DOHH2 (cell line): Measurements from ENCODE around the gene DAPK2.

Source experiments
- CTCF ChIP-seq: fragments of 200-600 bp; sonication (generic); IDR thresholded peaks from one replicate; pipeline ENCODE4 v1.5.1; 2014; ENCODE audit warnings: antibody characterized with exemption, mild to moderate bottlenecking, low read depth, low read length; ENCODE audit not compliant: poor library complexity, severe bottlenecking
- EZH2phosphoT487 ChIP-seq: fragments of 200-600 bp; sonication (generic); IDR thresholded peaks from 2 replicates; pipeline ENCODE4 v1.6.1; 2017; ENCODE audit warnings: borderline replicate concordance, mild to moderate bottlenecking, antibody characterized with exemption, low read length, moderate library complexity, mixed read lengths

GRCh38 chr15:63922916-63923315, 123.4 kb downstream of the DAPK2 start:
- TF ChIP-seq CTCF (no peak), EZH2phosphoT487 (no peak)
